ENCODE data around the gene PTGES.

PTGES gene

DNA sequence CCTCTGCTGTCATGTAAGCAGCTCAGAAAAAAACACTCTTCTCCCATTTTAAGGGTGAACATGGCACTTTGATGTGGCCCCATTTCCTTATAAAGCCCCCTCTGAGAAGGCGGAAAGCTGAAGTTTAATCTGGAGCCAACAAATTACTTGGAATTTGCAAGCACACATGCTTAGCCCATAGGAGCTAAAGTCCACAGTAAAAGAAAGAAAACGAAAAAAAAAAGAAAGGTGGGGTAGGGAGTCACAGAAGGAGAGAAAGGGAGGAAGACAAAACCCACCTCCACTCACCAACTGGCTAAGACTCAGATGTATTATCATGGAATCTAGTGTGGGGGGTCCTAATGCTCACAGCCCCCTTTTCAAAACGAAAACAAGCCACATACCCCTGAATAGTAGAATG, 57.0 kb downstream of the PTGES start:
- TF ChIP-seq, protein P1, sequence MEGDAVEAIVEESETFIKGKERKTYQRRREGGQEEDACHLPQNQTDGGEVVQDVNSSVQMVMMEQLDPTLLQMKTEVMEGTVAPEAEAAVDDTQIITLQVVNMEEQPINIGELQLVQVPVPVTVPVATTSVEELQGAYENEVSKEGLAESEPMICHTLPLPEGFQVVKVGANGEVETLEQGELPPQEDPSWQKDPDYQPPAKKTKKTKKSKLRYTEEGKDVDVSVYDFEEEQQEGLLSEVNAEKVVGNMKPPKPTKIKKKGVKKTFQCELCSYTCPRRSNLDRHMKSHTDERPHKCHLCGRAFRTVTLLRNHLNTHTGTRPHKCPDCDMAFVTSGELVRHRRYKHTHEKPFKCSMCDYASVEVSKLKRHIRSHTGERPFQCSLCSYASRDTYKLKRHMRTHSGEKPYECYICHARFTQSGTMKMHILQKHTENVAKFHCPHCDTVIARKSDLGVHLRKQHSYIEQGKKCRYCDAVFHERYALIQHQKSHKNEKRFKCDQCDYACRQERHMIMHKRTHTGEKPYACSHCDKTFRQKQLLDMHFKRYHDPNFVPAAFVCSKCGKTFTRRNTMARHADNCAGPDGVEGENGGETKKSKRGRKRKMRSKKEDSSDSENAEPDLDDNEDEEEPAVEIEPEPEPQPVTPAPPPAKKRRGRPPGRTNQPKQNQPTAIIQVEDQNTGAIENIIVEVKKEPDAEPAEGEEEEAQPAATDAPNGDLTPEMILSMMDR (IDR thresholded peaks at IDR 0.05; ENCODE audit: low read depth, low read length, missing control alignments), result no peak
- H3K36me3 ChIP-seq (replicated peaks), result no peaks in the 10 kb centered on the region
- no peak for DNase-seq
- H3K27ac ChIP-seq, result no peak overlapping the region
- H3K4me3 ChIP-seq (ENCODE audit: low read depth, low read length), result no peak overlapping the region
- peaks cover 2% of the 10 kb centered on the region for H3K27me3 ChIP-seq (replicated peaks)
- in situ Hi-C loops (cut with HindIII; ENCODE audit: low pct_ligation_motif_present, low sequenced_read_pairs), result no loop called here

DNA sequence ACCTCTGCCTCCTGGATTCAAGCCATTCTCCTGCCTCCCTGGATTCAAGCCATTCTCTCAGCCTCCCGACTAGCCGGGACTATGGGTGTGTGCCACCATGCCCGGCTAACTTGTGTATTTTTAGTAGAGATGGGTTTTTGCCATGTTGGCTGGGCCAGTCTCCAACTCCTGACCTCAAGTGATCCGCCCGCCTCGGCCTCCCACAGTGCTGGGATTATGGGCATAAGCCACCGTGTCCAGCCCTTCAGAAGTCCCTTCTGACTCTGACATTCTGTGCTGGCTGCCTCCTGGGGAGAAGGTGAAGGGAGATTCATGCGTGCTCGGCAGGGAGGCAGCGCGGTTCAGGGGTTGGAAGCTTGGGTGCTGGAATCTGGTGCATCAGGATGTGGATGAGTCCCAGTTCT, 58.6 kb downstream of the PTGES start:
- in situ Hi-C loops (cut with HindIII; ENCODE audit: low pct_ligation_motif_present, low sequenced_read_pairs), result no loop called here
- TF ChIP-seq, protein P1 (IDR thresholded peaks at IDR 0.05; ENCODE audit: low read depth, low read length, missing control alignments), result no peak
- no peak for DNase-seq
- peaks cover 2% of the 10 kb centered on the region for H3K27me3 ChIP-seq (replicated peaks)
- no peak overlapping the region for H3K4me3 ChIP-seq (ENCODE audit: low read depth, low read length)
- H3K36me3 ChIP-seq (replicated peaks), result no peaks in the 10 kb centered on the region
- no peak overlapping the region for H3K27ac ChIP-seq

DNA sequence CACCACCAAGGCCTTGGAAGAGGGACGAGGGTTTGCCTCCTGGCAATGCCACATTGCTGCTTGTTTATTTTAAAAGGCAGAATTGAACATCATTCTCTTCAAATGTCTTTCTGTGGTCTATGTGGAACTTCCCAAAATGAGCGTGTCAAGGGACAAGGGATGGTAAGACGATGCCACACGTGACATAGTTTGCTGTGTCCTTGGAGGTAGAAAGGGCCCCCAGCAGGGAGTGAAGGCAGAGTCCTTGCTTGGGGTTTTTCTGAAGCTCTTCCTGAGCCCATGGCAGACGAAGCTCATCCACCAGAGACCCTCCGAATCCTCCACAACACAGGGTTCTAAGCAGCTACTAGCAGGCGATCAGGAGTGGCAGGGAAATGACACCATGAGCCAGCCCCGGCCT, 59.1 kb downstream of the PTGES start:
- TF ChIP-seq, protein P1 (IDR thresholded peaks at IDR 0.05; ENCODE audit: low read depth, low read length, missing control alignments), result no peak
- Histone ChIP-seq H3K27me3 (replicated peaks) (peaks cover 2% of the 10 kb centered on the region), H3K36me3 (replicated peaks) (no peaks in the 10 kb centered on the region), H3K4me3 (ENCODE audit: low read depth, low read length) (no peak overlapping the region), H3K27ac (no peak overlapping the region)
- in situ Hi-C loops (cut with HindIII; ENCODE audit: low pct_ligation_motif_present, low sequenced_read_pairs), result no loop called here
- no peak for DNase-seq

DNA sequence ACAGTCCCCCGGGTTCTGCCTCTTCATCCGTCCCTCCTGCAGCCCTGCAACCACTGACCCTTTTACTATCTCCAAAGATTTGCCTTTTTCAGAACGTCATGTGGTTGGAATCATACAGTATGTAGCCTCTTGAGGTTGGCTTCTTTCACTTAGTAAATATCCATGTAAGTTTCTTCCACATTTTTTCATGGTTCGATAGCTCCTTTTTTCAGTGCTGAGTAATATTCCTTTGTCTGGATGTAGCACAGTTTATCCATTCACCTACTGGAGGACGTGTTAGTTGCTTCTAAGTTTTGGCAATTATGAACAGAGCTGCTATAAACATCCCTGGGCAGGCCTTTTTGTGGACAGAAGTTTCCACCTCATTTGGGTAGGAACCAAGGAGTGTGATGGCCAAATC, 60.3 kb downstream of the PTGES start:
- in situ Hi-C loops (cut with HindIII; ENCODE audit: low pct_ligation_motif_present, low sequenced_read_pairs), result no loop called here
- Histone ChIP-seq H3K27me3 (replicated peaks) (peaks cover 2% of the 10 kb centered on the region), H3K27ac (no peak overlapping the region), H3K36me3 (replicated peaks) (no peaks in the 10 kb centered on the region), H3K4me3 (ENCODE audit: low read depth, low read length) (no peak overlapping the region)
- TF ChIP-seq, protein P1 (IDR thresholded peaks at IDR 0.05; ENCODE audit: low read depth, low read length, missing control alignments), result no peak
- DNase-seq, result no peak
